WERI-Rb-1 (cell line): ENCODE results near the gene STK40.

ENCODE experiments used
- DNase-seq: peaks from one replicate; pipeline ENCODE4 v3.0.0-alpha.2; 2020
- H3K27ac ChIP-seq: fragments of 250-450 bp; sonication (Bioruptor Pico); 2 replicates; pipeline ENCODE4 v1.5.1; 2020; ENCODE audit warnings: mild to moderate bottlenecking, moderate library complexity
- H3K27me3 ChIP-seq: fragments of 250-450 bp; sonication (Bioruptor Pico); 2 replicates; pipeline ENCODE4 v1.5.1; 2021; ENCODE audit warnings: mild to moderate bottlenecking, low read depth, moderate library complexity; ENCODE audit not compliant: insufficient read depth, severe bottlenecking
- H3K36me3 ChIP-seq: fragments of 250-450 bp; sonication (Bioruptor Pico); 2 replicates; pipeline ENCODE4 v1.5.1; 2020; ENCODE audit warnings: mild to moderate bottlenecking, moderate library complexity
- H3K4me3 ChIP-seq: 2 replicates; pipeline ENCODE4 v1.5.1; 2011; ENCODE audit warnings: low read depth, mild to moderate bottlenecking, control low read depth, low read length
- H3K9me3 ChIP-seq: fragments of 250-450 bp; sonication (Bioruptor Pico); 2 replicates; pipeline ENCODE4 v1.5.1; 2021; ENCODE audit warnings: mild to moderate bottlenecking, moderate library complexity; ENCODE audit not compliant: severe bottlenecking
- TF ChIP-seq, protein P1 (sequence below): IDR thresholded peaks from 2 replicates; pipeline ENCODE4 v1.5.1; 2011; ENCODE audit warnings: low read depth, mild to moderate bottlenecking, control low read depth, inconsistent platforms, low read length

STK40 gene

DNA sequence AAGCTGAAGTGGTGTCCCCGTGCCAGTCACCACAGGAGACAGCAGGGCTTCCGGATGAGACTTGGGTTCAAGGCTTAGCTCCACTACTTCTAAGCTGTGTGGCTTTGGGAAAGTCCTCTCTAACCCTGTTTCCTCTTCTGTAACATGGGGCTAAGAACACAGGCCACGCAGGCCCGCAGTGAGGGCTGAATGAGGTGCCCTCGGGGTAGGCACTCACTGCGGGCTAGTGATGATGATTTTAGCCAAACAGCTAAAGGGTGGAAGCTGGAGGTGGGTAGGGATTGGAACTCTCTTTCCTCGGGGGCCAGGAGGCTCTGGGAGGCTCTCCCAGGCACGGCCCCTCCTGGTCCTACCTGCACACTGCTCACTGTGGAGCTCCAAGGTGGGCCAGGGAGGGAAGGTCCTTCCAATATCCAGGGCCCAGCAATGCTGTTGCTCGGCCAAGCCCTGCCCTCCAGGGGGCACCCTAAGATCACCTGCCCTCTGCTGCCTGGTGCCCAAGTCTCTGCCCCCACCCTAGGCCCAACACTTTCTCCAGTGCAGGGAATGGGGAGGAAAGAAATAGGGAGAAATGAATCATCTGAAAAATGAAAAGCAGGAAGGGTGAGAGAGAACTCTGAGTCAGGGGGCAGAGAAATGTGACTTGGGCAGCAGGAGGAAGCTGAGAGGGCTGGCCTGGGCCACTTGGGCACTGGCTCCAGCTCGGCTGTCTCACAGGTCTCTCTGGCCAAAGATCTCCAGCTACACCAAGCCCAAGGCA lies 43.1 kb downstream of the STK40 start:
- Histone ChIP-seq H3K36me3 (peaks cover 22% of the 10 kb centered on the region), H3K4me3 (no peak overlapping the region), H3K9me3 (no peaks in the 10 kb centered on the region), H3K27ac (no peak overlapping the region; the same call in 1 of the 2 replicates), H3K27me3 (no peaks in the 10 kb centered on the region)
- DNase-seq, result peak; percentile 58
- TF ChIP-seq, protein P1, sequence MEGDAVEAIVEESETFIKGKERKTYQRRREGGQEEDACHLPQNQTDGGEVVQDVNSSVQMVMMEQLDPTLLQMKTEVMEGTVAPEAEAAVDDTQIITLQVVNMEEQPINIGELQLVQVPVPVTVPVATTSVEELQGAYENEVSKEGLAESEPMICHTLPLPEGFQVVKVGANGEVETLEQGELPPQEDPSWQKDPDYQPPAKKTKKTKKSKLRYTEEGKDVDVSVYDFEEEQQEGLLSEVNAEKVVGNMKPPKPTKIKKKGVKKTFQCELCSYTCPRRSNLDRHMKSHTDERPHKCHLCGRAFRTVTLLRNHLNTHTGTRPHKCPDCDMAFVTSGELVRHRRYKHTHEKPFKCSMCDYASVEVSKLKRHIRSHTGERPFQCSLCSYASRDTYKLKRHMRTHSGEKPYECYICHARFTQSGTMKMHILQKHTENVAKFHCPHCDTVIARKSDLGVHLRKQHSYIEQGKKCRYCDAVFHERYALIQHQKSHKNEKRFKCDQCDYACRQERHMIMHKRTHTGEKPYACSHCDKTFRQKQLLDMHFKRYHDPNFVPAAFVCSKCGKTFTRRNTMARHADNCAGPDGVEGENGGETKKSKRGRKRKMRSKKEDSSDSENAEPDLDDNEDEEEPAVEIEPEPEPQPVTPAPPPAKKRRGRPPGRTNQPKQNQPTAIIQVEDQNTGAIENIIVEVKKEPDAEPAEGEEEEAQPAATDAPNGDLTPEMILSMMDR, result peak; percentile 82

DNA sequence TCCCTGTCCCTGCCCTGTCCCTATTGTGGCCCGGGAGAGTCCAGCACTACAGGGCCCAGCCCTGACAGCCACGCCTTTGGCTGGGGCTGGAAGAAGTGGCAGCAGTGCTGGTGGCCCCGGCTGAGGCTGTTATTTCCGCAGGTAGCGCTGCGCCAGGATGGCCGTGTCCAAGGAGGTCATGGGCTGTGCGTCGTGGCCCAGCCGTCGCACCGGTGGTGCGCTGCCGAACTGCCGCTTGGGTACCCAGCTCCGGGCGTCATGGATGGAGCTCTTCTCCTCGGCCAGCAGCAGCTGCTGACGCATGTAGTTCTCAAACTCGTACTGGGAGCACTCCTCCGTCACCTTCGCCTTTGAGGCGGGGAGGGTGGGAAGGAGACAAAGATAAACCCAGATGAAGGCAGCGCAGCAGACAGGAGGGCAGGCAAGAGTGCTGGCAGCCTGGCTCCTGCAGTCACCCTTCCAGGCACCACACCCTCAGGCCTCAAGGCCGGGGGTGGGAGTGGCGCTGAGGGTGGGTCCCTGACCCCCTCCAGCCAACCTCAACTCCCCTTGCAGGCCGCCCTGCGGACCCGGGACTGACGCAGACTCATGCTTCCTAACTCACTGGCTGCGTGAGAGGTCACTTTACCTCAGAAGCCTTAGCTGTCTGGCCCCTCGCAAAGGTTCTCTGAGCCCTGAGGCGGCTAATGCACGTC lies 44.0 kb downstream of the STK40 start:
- H3K4me3 ChIP-seq, result no peak overlapping the region
- peaks cover 17% of the 10 kb centered on the region for H3K36me3 ChIP-seq
- no peak for DNase-seq
- no peaks in the 10 kb centered on the region for H3K9me3 ChIP-seq
- H3K27me3 ChIP-seq, result no peaks in the 10 kb centered on the region
- 0 out of 2 replicates have a peak overlapping the region, but pooled peaks have one; percentile 14 for H3K27ac ChIP-seq
- TF ChIP-seq, protein P1, result no peak

DNA sequence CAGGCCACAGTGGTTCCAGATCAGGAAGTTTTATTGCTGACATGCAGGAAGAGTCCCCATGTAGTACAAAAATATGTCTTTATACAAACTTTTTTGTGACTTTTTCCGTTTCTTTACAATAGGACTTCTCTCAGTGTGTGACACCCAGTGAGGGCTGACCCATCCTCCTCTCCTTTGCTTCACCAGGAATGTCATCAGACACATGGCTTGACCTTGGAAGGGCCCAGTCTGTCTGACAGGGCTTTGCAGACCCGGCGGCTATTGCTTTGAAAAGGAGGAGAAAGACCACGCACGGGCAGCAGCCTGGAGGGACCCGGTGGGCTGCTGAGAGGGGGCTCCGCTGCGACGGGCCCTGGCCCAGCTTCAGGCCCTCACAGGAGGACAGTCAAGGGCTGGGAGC lies 46.1 kb downstream of the STK40 start:
- DNase-seq, result no peak
- TF ChIP-seq, protein P1, result no peak
- H3K4me3 ChIP-seq, result no peak overlapping the region
- no peak overlapping the region for H3K27ac ChIP-seq
- no peaks in the 10 kb centered on the region for H3K9me3 ChIP-seq
- H3K36me3 ChIP-seq, result peaks cover 9% of the 10 kb centered on the region
- H3K27me3 ChIP-seq, result no peaks in the 10 kb centered on the region

GRCh38 chr1:36339215-36339614 lies 46.5 kb downstream of the STK40 start:
- H3K27me3 ChIP-seq, result no peaks in the 10 kb centered on the region
- H3K9me3 ChIP-seq, result no peaks in the 10 kb centered on the region
- no peak for DNase-seq
- no peak overlapping the region for H3K4me3 ChIP-seq
- TF ChIP-seq, protein P1, result no peak
- peaks cover 9% of the 10 kb centered on the region for H3K36me3 ChIP-seq
- H3K27ac ChIP-seq, result no peak overlapping the region

- no peak overlapping the region for H3K4me3 ChIP-seq
- no peaks in the 10 kb centered on the region for H3K27me3 ChIP-seq
- H3K36me3 ChIP-seq, result no peaks in the 10 kb centered on the region
- no peak for DNase-seq
- H3K9me3 ChIP-seq, result no peaks in the 10 kb centered on the region
- TF ChIP-seq, protein P1, result no peak
- H3K27ac ChIP-seq, result no peak overlapping the region
These were observed 47.9 kb downstream of the STK40 start for GRCh38 chr1:36337830-36338229.
